Stimulated activated naive CD8-positive, alpha-beta T cell treated with anti-CD3 and anti-CD28 coated beads, Interleukin-15, amount 100 ng/mL, for 72 hours (primary cell): ENCODE results near the gene TRIM37.
A peak's percentile ranks its signal among the peaks of the same experiment; 100 is the strongest.
"Not testable (repeated sequence)": the region's sequence is repeated elsewhere in the genome, so short reads cannot be mapped to it uniquely, and the experiment has no call there.

Experiments used
- ATAC-seq: fragments of 150-1000 bp; cut with Tn5 transposase; 2 replicates; pipeline ENCODE4 v1.10.0; 2021; ENCODE audit warnings: mild to moderate bottlenecking, moderate library complexity
- DNase-seq, 2 donors: peaks; one replicate each; pipeline ENCODE4 v3.0.0; 2021 to 2022
- H3K27ac Mint-ChIP-seq, 2 donors: one replicate each; pipeline ENCODE4 v1.8.0; 2022; ENCODE audit warnings: mild to moderate bottlenecking in 2 of 2, mixed read lengths in 2 of 2, moderate library complexity in 2 of 2
- H3K27me3 Mint-ChIP-seq: one replicate; pipeline ENCODE4 v1.8.0; 2022; ENCODE audit warnings: mixed read lengths
- H3K4me1 Mint-ChIP-seq: one replicate; pipeline ENCODE4 v1.8.0; 2022; ENCODE audit warnings: mild to moderate bottlenecking, mixed read lengths
- H3K4me3 Mint-ChIP-seq, 2 donors: one replicate each; pipeline ENCODE4 v1.8.0; 2022; ENCODE audit warnings: mild to moderate bottlenecking in 2 of 2, mixed read lengths in 2 of 2, moderate library complexity in 1 of 2
- H3K9me3 Mint-ChIP-seq, 2 donors: one replicate each; pipeline ENCODE4 v1.8.0; 2022; ENCODE audit warnings: mixed read lengths in 2 of 2

TRIM37 gene

GRCh38 chr17:59126809-59127417, 20.2 kb upstream of the TRIM37 start:
- no peak overlapping the region for H3K4me3 Mint-ChIP-seq
- DNase-seq (no peak), ATAC-seq (no peak)
- H3K9me3 Mint-ChIP-seq = no peaks in the 10 kb centered on the region
- no peak overlapping the region for H3K27ac Mint-ChIP-seq
- H3K27me3 Mint-ChIP-seq = no peaks in the 10 kb centered on the region
- H3K4me1 Mint-ChIP-seq = no peaks in the 10 kb centered on the region

DNA sequence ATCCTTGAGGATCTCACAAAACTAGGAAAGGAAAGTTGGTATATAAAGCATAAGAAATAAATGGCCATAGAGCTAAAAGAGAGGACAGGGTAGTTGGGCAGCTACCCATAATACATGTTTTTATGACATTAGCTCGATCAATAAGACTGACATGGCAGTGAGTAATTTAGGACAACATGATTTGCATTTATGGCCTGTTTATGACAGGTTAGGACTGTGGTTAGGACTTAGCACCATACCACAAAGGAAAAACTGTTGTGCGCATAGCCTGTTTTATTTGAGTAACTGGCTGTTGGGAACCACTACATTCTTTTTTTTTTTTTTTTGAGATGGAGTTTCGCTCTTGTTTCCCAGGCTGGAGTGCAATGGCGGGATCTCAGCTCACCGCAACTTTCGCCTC, 18.0 kb upstream of the TRIM37 start:
- Mint-ChIP-seq H3K4me1 (no peaks in the 10 kb centered on the region), H3K9me3 (no peaks in the 10 kb centered on the region), H3K4me3 (no peak overlapping the region), H3K27me3 (no peaks in the 10 kb centered on the region), H3K27ac (no peak overlapping the region)
- DNase-seq = no peak
- no peak for ATAC-seq

- Mint-ChIP-seq H3K27me3 (no peaks in the 10 kb centered on the region), H3K4me1 (no peaks in the 10 kb centered on the region), H3K9me3 (no peaks in the 10 kb centered on the region), H3K27ac (no peak overlapping the region), H3K4me3 (no peak overlapping the region)
- ATAC-seq = no peak
- DNase-seq = no peak
These were observed 15.3 kb upstream of the TRIM37 start for GRCh38 chr17:59121901-59122480.

GRCh38 chr17:59115474-59115873, 8.8 kb upstream of the TRIM37 start:
- no peak for DNase-seq

GRCh38 chr17:59111539-59111938, 4.9 kb upstream of the TRIM37 start:
- Mint-ChIP-seq H3K9me3 (no peaks in the 10 kb centered on the region), H3K27me3 (no peaks in the 10 kb centered on the region), H3K27ac (peak overlapping the region in 1 of 2 donors; percentile 6), H3K4me3 (no peak overlapping the region), H3K4me1 (peaks cover 22% of the 10 kb centered on the region)
- no peak for DNase-seq
- no peak for ATAC-seq

More at GRCh38 chr17:59115474-59115873, 8.8 kb upstream of the TRIM37 start:
- Mint-ChIP-seq H3K4me3 (no peak overlapping the region), H3K4me1 (peaks cover 5% of the 10 kb centered on the region), H3K27me3 (no peaks in the 10 kb centered on the region), H3K27ac (no peak overlapping the region), H3K9me3 (no peaks in the 10 kb centered on the region)
- no peak for ATAC-seq

GRCh38 chr17:59110973-59111372, 4.3 kb upstream of the TRIM37 start:
- H3K4me3 Mint-ChIP-seq = no peak overlapping the region
- DNase-seq = no peak
- H3K4me1 Mint-ChIP-seq = peaks cover 27% of the 10 kb centered on the region
- no peak overlapping the region for H3K27ac Mint-ChIP-seq
- H3K27me3 Mint-ChIP-seq = no peaks in the 10 kb centered on the region
- no peak for ATAC-seq
- no peaks in the 10 kb centered on the region for H3K9me3 Mint-ChIP-seq

DNA sequence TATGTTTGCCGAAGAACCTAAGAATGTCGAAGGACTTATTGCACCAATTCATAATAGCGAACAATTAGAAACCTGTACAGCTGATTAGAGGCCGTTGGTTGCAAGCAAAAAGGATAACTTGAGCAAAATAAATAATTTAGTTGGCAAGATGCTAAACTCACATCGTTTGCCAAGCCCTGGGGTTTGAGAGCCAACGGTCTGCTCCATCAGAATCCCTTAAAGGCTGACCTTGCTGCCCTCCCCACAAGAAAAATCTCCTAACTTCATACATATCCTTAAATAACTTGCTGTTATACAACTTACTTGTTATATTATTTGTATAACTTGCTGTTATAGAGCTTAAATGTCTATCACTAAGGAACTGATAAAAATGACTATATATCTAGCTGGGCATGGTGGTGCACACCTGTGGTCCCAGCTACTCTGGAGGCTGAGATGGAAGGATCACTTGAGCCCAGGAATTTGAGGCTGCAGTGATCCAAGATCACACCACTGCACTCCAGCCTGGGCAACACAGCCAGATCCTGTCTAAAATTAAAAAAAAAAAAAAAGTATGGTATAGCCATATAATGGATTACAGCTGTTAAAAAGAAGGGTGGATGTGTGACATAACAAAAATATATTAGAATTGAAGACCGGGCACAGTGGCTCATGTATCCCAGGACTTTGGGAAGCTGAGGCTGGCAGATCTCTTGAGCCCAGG, 1.9 kb upstream of the TRIM37 start:
- DNase-seq (no peak), ATAC-seq (no peak)
- Mint-ChIP-seq H3K27me3 (no peaks in the 10 kb centered on the region), H3K9me3 (no peaks in the 10 kb centered on the region), H3K27ac (no peak overlapping the region), H3K4me3 (peak overlapping the region; percentile 56 to 64), H3K4me1 (peaks cover 49% of the 10 kb centered on the region)

- H3K4me1 Mint-ChIP-seq = peaks cover 56% of the 10 kb centered on the region
- ATAC-seq (peak; percentile 49), DNase-seq (no peak)
- H3K4me3 Mint-ChIP-seq = peak overlapping the region; percentile 96 to 100
- H3K27me3 Mint-ChIP-seq = no peaks in the 10 kb centered on the region
- peak overlapping the region; percentile 82 to 99 for H3K27ac Mint-ChIP-seq
- no peaks in the 10 kb centered on the region for H3K9me3 Mint-ChIP-seq
These were observed 608 bp upstream of the TRIM37 start for GRCh38 chr17:59107306-59107670.

GRCh38 chr17:59105852-59106462, 723 bp downstream of the TRIM37 start:
- Mint-ChIP-seq H3K27me3 (no peaks in the 10 kb centered on the region), H3K27ac (peak overlapping the region; percentile 99), H3K9me3 (no peaks in the 10 kb centered on the region), H3K4me3 (peak overlapping the region; percentile 96 to 100), H3K4me1 (peaks cover 63% of the 10 kb centered on the region)
- ATAC-seq (peak; percentile 61), DNase-seq (peak; percentile 69)

DNA sequence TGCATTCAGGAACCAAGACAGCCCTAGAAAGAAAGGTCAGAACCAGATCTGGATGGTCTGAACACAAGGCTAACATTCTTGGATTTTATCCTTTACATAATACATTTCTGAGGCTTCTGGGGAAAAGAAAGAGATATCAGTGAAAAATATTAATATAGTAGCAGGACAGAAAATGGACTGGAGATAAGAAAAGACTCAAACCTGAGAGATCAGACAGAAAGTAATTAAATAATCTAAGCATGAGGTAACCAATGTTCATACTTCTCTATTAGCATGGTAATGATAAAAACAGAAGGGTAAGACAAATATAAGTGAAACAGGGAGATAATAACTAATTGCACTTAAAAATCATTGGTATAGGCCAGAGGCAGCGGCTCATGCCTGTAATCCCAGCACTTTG, 5.5 kb downstream of the TRIM37 start:
- Mint-ChIP-seq H3K4me3 (no peak overlapping the region), H3K4me1 (peaks cover 63% of the 10 kb centered on the region), H3K9me3 (no peaks in the 10 kb centered on the region), H3K27ac (no peak overlapping the region), H3K27me3 (no peaks in the 10 kb centered on the region)
- ATAC-seq = no peak
- no peak for DNase-seq

GRCh38 chr17:59097876-59098275, 8.8 kb downstream of the TRIM37 start:
- no peak for DNase-seq
- ATAC-seq = no peak
- no peaks in the 10 kb centered on the region for H3K9me3 Mint-ChIP-seq
- no peaks in the 10 kb centered on the region for H3K27me3 Mint-ChIP-seq
- no peak overlapping the region for H3K4me3 Mint-ChIP-seq
- H3K27ac Mint-ChIP-seq = no peak overlapping the region
- H3K4me1 Mint-ChIP-seq = peaks cover 35% of the 10 kb centered on the region

DNA sequence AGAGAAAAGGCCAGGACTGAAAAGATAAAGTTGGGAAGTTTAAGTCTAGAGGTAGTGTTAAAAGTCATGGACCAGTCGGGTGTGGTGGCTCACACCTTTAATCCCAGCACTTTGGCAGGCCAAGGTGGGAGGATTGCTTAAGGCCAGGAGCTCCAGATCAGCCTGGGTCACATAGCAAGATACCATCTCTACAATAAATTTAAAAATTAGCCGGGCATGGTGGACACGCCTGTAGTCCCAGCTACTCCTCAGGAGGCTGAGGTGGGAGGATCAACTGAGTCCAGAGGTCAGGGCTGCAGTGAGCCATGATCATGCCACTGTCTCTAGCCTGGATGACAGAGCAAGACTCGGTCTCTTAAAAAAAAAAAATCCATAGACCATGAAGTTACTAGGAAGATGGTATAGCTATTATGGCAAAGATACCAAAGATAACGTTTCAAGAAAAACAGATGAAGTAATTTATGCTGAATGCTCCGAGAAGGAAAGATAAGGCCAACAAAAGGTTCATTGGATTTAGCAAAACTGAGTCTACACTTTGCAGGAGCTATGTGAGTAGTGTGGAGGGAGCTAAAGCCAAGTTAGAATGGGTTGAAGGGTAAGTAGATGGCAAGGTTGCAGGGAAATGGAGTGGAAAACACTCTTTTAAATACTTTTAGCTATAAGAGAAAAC, 11.7 kb downstream of the TRIM37 start:
- DNase-seq (no peak), ATAC-seq (no peak)
- Mint-ChIP-seq H3K27ac (peak overlapping the region in 1 of 2 donors; percentile 65), H3K4me1 (peaks cover 16% of the 10 kb centered on the region), H3K4me3 (no peak overlapping the region), H3K9me3 (no peaks in the 10 kb centered on the region), H3K27me3 (no peaks in the 10 kb centered on the region)

- ATAC-seq (no peak), DNase-seq (no peak)
- H3K4me3 Mint-ChIP-seq = no peak overlapping the region
- peak overlapping the region in 1 of 2 donors; percentile 79 for H3K27ac Mint-ChIP-seq
- no peaks in the 10 kb centered on the region for H3K27me3 Mint-ChIP-seq
- peaks cover 14% of the 10 kb centered on the region for H3K4me1 Mint-ChIP-seq
- H3K9me3 Mint-ChIP-seq = no peaks in the 10 kb centered on the region
These were observed 12.9 kb downstream of the TRIM37 start for GRCh38 chr17:59093702-59094231.

DNA sequence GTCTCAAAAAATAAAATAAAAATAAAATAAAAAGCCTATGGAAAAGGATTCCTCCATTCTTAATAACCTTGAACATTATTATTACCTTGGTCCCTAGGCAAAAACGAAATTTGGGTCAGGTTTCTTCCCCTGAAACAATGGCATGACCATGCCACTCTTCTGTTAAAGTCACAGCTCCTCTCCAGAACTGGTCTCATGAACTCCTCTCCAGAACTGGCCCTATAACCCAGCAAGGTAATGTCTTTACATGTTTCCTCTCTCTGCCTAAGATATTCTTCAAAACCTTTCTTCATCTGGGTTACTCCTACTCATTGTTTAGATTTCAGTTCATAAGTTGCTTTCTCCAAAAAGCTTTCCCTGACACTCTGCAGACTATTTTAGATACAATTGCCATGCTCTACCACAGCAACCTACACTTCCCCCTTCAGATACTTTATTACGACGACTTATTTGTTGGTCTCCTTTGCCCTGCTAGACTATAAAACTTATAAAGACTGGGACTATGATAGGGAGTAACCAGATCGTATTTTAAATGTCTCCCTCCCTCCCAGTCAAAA, 13.5 kb downstream of the TRIM37 start:
- Mint-ChIP-seq H3K27ac (peak overlapping the region in 1 of 2 donors; percentile 79), H3K27me3 (no peaks in the 10 kb centered on the region), H3K4me1 (peaks cover 14% of the 10 kb centered on the region), H3K9me3 (no peaks in the 10 kb centered on the region), H3K4me3 (no peak overlapping the region)
- ATAC-seq (no peak), DNase-seq (no peak)

- H3K4me1 Mint-ChIP-seq, H3K9me3 Mint-ChIP-seq, ATAC-seq, H3K27me3 Mint-ChIP-seq, H3K27ac Mint-ChIP-seq, DNase-seq, H3K4me3 Mint-ChIP-seq: not testable (repeated sequence)
These were observed 16.1 kb downstream of the TRIM37 start for GRCh38 chr17:59090593-59090992.
